Large intestine (tissue), 1 donor: ENCODE data around the gene RETREG3. TPM values are rescaled to one million over a fixed set of nuclear protein-coding genes. Genes with fewer than 3 reads are reported as not detected.

ENCODE experiments used
- polyA plus RNA-seq: library from polyadenylated mRNA; unstranded; fragments of 120-200 nt; gene quantifications from one replicate; pipeline ENCODE4 v1.2.1, GENCODE V29; 2013

RETREG3 gene
- polyA plus RNA-seq, 1 donor, result 36.8 TPM

Other genes starting within 250 kb of the RETREG3 start
- 193 TPM for gene STAT3, start 220.9 kb downstream of the RETREG3 start, polyA plus RNA-seq
- gene CAVIN1, start 186.1 kb downstream of the RETREG3 start, polyA plus RNA-seq, result 71.0 TPM
- gene ATP6V0A1, start 150.5 kb downstream of the RETREG3 start, polyA plus RNA-seq, result 114 TPM
- gene NAGLU, start 73.1 kb downstream of the RETREG3 start, polyA plus RNA-seq, result 32.9 TPM
- 2.1 TPM for gene HSD17B1, start 56.5 kb downstream of the RETREG3 start, polyA plus RNA-seq
- 65.6 TPM for gene COASY, start 47.2 kb downstream of the RETREG3 start, polyA plus RNA-seq
- 52.0 TPM for gene MLX, start 42.3 kb downstream of the RETREG3 start, polyA plus RNA-seq
- 8.6 TPM for gene PSMC3IP, start 31.6 kb downstream of the RETREG3 start, polyA plus RNA-seq
- 40.0 TPM for gene TUBG1, start 309 bp upstream of the RETREG3 start, polyA plus RNA-seq
- 16.2 TPM for gene TUBG2, start 49.9 kb upstream of the RETREG3 start, polyA plus RNA-seq
- 9.2 TPM for gene PLEKHH3, start 67.6 kb upstream of the RETREG3 start, polyA plus RNA-seq
- 1.2 TPM for gene CCR10, start 72.5 kb upstream of the RETREG3 start, polyA plus RNA-seq
- 7.5 TPM for gene CNTNAP1, start 73.2 kb upstream of the RETREG3 start, polyA plus RNA-seq
- gene EZH1, start 135.7 kb upstream of the RETREG3 start, polyA plus RNA-seq, result 37.6 TPM
- 45.9 TPM for gene RAMP2, start 151.9 kb upstream of the RETREG3 start, polyA plus RNA-seq
- 78.1 TPM for gene VPS25, start 164.1 kb upstream of the RETREG3 start, polyA plus RNA-seq
- 16.9 TPM for gene WNK4, start 171.2 kb upstream of the RETREG3 start, polyA plus RNA-seq
- gene COA3, start 189.3 kb upstream of the RETREG3 start, polyA plus RNA-seq, result 107 TPM
- 3.0 TPM for gene CNTD1, start 189.5 kb upstream of the RETREG3 start, polyA plus RNA-seq
- 77.9 TPM for gene BECN1, start 214.9 kb upstream of the RETREG3 start, polyA plus RNA-seq
- gene PSME3, start 224.0 kb upstream of the RETREG3 start, polyA plus RNA-seq, result 71.4 TPM
- gene AOC2, start 235.2 kb upstream of the RETREG3 start, polyA plus RNA-seq, result 1.2 TPM
- 14.8 TPM for gene AOC3, start 241.8 kb upstream of the RETREG3 start, polyA plus RNA-seq